Activated CD4-positive, alpha-beta T cell treated with anti-CD3 and anti-CD28 coated beads for 48 hours (primary cell): ENCODE data around the gene UBL3.

Experiments
- DNase-seq: peaks from one replicate; pipeline ENCODE4 v3.0.0-alpha.2; 2020

The UBL3 gene

DNA sequence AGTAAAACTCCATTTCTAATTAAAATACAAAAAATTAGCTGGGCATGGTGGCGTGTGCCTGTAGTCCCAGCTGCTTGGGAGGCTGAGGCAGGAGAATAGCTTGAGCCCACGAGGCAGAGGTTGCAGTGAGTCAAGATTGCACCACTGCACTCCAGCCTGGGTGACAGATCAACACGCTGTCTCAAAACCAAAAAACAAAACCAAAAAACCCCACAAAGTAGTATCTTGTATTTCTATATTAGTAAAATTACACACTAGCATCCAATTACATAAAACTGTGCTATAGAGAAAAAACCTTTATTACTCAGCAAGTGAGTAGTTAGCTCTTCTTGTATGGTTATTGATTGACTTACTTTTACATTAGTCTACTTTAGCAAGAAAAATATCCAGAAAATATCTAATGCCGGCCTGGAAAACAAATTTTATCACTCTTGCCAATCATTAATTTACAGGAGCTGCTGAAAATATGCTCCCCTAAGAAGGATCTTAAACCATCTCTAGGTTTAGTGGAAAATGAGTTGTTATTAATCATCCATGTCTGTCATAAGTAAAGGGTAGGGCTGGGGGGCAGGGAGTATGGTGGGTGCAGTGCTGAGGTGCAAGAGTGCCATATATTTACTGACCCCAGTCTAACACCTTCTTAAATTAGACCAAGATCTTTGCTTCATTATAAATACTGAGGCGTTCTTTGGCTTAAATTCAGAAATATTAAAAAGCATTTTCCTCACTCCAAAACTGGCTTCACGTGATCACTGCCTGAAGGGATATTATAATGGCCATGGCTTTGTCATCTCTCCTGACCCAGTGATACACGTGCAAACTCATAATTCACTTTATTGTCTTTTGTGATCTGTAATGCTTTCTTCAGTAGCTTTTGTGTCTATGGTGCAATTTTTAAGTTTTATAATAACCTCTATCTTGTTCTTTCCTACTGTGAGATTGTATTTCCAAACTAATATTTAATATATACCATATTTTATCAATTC lies 44.1 kb downstream of the UBL3 start:
- peak; percentile 45 for DNase-seq

- DNase-seq = no peak
Measured at GRCh38 chr13:29803221-29803620, 47.2 kb downstream of the UBL3 start.

DNA sequence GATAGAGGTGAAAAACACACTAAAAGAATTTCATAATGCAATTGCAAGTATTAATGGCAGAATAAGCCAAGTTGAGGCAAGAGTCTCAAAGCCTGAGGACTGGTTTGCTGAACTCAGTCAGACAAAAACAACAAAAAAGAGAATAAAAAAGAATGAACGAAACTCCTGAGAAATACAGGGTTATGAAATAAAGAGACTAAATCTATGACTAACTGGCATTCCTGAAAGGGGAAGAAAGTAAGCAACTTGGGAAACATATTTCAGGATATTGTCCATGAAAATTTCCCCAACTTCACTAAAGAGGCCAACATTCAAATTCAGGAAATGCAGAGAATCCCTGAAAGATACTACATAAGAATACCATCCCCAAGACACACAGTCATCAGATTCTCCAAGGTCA lies 47.8 kb downstream of the UBL3 start:
- no peak for DNase-seq

GRCh38 chr13:29801737-29802305 lies 48.6 kb downstream of the UBL3 start:
- no peak for DNase-seq

- no peak for DNase-seq
Measured at GRCh38 chr13:29801102-29801501, 49.3 kb downstream of the UBL3 start.

- DNase-seq = no peak
Measured at GRCh38 chr13:29800687-29801086, 49.7 kb downstream of the UBL3 start.

GRCh38 chr13:29799041-29799440 lies 51.4 kb downstream of the UBL3 start:
- no peak for DNase-seq

GRCh38 chr13:29791997-29792780 lies 58.2 kb downstream of the UBL3 start:
- DNase-seq = no peak

- no peak for DNase-seq
Measured at GRCh38 chr13:29791508-29791907, 58.9 kb downstream of the UBL3 start.

DNA sequence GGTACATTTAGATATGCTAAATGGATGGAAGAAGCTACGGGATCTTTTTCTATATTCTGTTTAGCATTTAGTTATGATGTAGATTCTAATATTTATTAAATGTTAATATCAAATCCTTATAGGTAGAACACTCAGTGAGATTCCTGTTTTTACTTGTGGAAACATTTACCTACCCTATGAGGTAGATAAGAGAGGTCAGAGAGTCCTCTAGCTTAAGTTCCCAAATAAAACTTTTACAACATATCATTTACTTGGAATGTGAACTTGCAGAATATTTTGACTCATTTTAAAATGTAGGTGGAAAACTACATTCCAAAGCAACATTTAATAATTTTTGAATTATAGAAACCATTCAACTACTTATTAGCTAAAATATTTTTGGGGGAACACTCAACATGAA lies 63.7 kb downstream of the UBL3 start:
- DNase-seq = no peak

GRCh38 chr13:29785978-29786377 lies 64.4 kb downstream of the UBL3 start:
- DNase-seq = no peak

DNA sequence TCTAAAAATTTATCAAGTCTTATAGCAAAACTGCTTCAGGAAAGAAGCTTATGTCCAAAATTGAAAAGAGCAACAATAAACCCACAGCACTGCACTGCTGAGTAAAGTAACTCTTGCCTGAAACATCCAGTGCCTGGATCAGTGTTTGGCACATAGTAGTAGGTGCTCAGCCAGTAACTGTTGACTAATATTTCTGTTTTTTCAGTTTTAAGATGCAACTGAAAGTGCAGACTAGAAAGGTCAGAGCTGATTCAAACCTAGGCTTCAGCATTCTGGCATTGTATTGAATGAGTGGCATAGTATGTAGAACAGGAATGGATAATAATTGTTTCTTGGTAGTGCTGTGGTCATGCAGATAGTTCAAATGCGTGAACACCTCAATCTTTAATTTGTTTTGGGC lies 67.6 kb downstream of the UBL3 start:
- DNase-seq = peak; percentile 14

DNA sequence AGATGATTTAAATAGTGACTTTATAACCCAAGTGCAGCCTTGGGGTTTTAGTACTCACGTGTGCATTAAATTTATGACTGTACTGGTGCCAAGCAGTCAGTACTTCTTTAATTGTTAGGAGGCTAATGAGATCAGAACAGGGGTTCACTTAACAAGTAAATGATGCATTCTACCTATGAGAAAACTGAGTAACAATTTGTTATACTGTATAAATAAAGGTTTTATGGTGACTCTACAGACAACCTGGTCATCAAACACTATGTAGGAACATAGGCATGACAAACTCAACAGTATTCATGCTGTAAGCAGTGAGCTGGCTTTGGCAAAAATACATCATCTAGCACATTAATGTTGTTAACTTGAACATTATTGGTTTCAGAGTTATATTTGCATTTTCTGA lies 75.6 kb downstream of the UBL3 start:
- no peak for DNase-seq

GRCh38 chr13:29771247-29771646 lies 79.2 kb downstream of the UBL3 start:
- DNase-seq = no peak

- DNase-seq = no peak
Measured at GRCh38 chr13:29767006-29767405, 83.4 kb downstream of the UBL3 start.

GRCh38 chr13:29763436-29764180 lies 86.8 kb downstream of the UBL3 start:
- no peak for DNase-seq

DNA sequence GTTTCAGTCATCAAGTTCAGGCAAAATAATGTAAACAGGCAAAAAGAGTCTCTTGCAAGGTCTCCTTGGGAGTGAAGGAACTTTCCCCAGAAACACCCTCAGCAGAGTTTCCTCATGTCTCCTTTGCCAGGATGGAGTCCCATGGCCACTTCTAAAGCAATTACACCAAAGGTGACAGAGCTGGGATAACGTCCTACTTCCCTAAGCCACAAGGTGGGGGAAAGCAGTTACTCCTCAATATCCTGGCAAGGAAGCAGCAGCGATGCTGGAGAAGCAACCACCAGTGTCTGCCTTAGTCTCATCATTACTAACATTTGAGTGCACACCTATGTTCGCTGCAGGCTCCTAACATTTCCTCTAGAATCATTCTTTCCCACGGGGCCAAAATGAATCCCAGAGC lies 88.6 kb downstream of the UBL3 start:
- DNase-seq = no peak

- DNase-seq = no peak
Measured at GRCh38 chr13:29761160-29761559, 89.3 kb downstream of the UBL3 start.

GRCh38 chr13:29760544-29760943 lies 89.9 kb downstream of the UBL3 start:
- no peak for DNase-seq

- peak; percentile 78 for DNase-seq
Measured at GRCh38 chr13:29758531-29759114, 91.8 kb downstream of the UBL3 start.

DNA sequence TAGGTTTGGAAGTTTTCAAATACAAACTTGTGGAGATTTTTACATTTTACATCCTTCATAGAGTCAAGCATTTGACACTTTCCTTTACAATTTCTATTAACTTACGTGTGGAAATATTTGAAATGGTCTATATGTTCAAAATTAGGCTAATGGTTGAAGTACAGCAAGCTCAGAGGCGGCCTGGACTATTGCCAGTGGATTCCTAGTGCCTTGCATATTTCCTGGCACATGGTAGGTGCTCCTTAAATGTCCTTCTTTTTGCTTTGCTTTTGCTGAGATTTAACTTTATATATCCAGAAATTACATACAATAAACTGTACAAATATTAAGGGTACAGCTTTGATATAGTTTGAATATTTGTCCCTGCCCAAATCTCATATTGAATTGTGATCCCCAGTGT lies 93.9 kb downstream of the UBL3 start:
- no peak for DNase-seq

DNA sequence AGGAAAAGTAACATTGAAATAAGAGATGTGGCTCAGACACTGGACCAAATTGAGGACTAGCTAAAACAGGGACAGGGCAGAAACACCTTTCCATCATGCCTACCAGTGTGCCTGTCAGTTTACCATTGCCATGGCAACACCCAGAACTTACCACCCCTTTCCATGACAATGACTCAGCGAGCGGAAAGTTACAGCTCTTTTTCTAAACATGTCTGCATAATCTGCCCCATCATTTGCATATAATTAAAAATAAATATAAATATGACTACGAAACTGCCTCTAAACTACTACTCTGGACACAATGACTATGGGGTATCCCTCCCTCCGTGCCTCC lies 96.0 kb downstream of the UBL3 start:
- DNase-seq = peak; percentile 46
